Kidney epithelial cell (primary cell): ENCODE measurements around the gene IL36RN. TPM values are rescaled to one million over a fixed set of nuclear protein-coding genes. Genes with fewer than 3 reads are reported as not detected.

Experiments
- DNase-seq: peaks from one replicate; pipeline ENCODE4 v3.0.0-alpha.2; 2010; ENCODE audit warnings: low read depth
- H3K27me3 ChIP-seq: 2 replicates; pipeline ENCODE4 v1.6.0; 2011; ENCODE audit warnings: low read length; ENCODE audit not compliant: control insufficient read depth, insufficient read depth
- H3K36me3 ChIP-seq: 2 replicates; pipeline ENCODE4 v1.5.1; 2011; ENCODE audit warnings: low read length; ENCODE audit not compliant: control insufficient read depth, insufficient read depth
- H3K4me3 ChIP-seq: 2 replicates; pipeline ENCODE4 v1.5.1; 2011; ENCODE audit warnings: low read depth, mild to moderate bottlenecking, control low read depth, low read length
- CTCF ChIP-seq: IDR thresholded peaks from 2 replicates; pipeline ENCODE4 v1.5.1; 2011; ENCODE audit warnings: mild to moderate bottlenecking, moderate library complexity, low read length, control low read depth, inconsistent platforms; ENCODE audit not compliant: insufficient read depth, poor library complexity, severe bottlenecking
- total RNA-seq: library from RNA; depleted of rRNA; stranded (reverse); fragments of >200 nt; gene quantifications from 2 replicates; pipeline ENCODE4 v1.2.3, GENCODE V29; 2015

Gene IL36RN
- total RNA-seq, 1 donor from 2014 or later, result 0.04 TPM

GRCh38 chr2:113104054-113104611, 45.1 kb downstream of the IL36RN start:
- DNase-seq, result no peak
- TF ChIP-seq CTCF, result no peak
- Histone ChIP-seq H3K4me3 (no peak overlapping the region), H3K27me3 (no peaks in the 10 kb centered on the region), H3K36me3 (no peaks in the 10 kb centered on the region)

- no peak for DNase-seq
- no peak for TF ChIP-seq CTCF
- no peak overlapping the region for H3K4me3 ChIP-seq
- no peaks in the 10 kb centered on the region for H3K27me3 ChIP-seq
- H3K36me3 ChIP-seq, result no peaks in the 10 kb centered on the region
Measured at GRCh38 chr2:113105047-113105785, 46.2 kb downstream of the IL36RN start.

- Histone ChIP-seq H3K4me3 (no peak overlapping the region), H3K36me3 (no peaks in the 10 kb centered on the region), H3K27me3 (no peaks in the 10 kb centered on the region)
- TF ChIP-seq CTCF, result no peak
- DNase-seq, result no peak
Measured at GRCh38 chr2:113111121-113111520, 52.1 kb downstream of the IL36RN start.

- no peaks in the 10 kb centered on the region for H3K36me3 ChIP-seq
- H3K27me3 ChIP-seq, result no peaks in the 10 kb centered on the region
- no peak for TF ChIP-seq CTCF
- H3K4me3 ChIP-seq, result no peak overlapping the region
- DNase-seq, result no peak
Measured at GRCh38 chr2:113111823-113112287, 52.9 kb downstream of the IL36RN start.

GRCh38 chr2:113112441-113112840, 53.4 kb downstream of the IL36RN start:
- no peak for TF ChIP-seq CTCF
- H3K4me3 ChIP-seq, result no peak overlapping the region
- no peak for DNase-seq
- H3K36me3 ChIP-seq, result no peaks in the 10 kb centered on the region
- H3K27me3 ChIP-seq, result no peaks in the 10 kb centered on the region
